ENCODE results near the gene FRY.

FRY gene

GRCh38 chr13:32040689-32041088 lies 9.1 kb downstream of the FRY start:
- H3K9me3 ChIP-seq (ENCODE audit: insufficient read depth, low read length) = no peaks in the 10 kb centered on the region
- H3K27me3 ChIP-seq (ENCODE audit: low read depth, low read length) = no peaks in the 10 kb centered on the region
- peaks cover 5% of the 10 kb centered on the region; the same call in 1 of the 2 replicates for H3K4me1 ChIP-seq (ENCODE audit: low read length)
- no peak overlapping the region for H3K4me3 ChIP-seq (ENCODE audit: low read length)
- no peaks in the 10 kb centered on the region for H3K36me3 ChIP-seq (replicated peaks; ENCODE audit: low read depth, low read length)
- H3K79me2 ChIP-seq (ENCODE audit: low read length) = no peaks in the 10 kb centered on the region
- H3K9ac ChIP-seq (ENCODE audit: low read length) = no peak overlapping the region
- H4K20me1 ChIP-seq (ENCODE audit: insufficient read depth, low read length) = no peaks in the 10 kb centered on the region
- H3K4me2 ChIP-seq (ENCODE audit: low read length) = no peak overlapping the region
- H3K27ac ChIP-seq (ENCODE audit: low read length) = no peak overlapping the region
- H2AFZ ChIP-seq (ENCODE audit: low read depth, low read length) = no peak overlapping the region
- TF ChIP-seq EZH2phosphoT487 (IDR thresholded peaks at IDR 0.05; ENCODE audit: low read depth) (no peak), CTCF (IDR thresholded peaks at IDR 0.05; ENCODE audit: low read depth, low read length) (no peak)

GRCh38 chr13:32041429-32041828 lies 9.9 kb downstream of the FRY start:
- TF ChIP-seq CTCF (IDR thresholded peaks at IDR 0.05; ENCODE audit: low read depth, low read length) = no peak
- TF ChIP-seq EZH2phosphoT487 (IDR thresholded peaks at IDR 0.05; ENCODE audit: low read depth) = no peak
- Histone ChIP-seq H3K27ac (ENCODE audit: low read length) (no peak overlapping the region), H3K4me3 (ENCODE audit: low read length) (no peak overlapping the region)

GRCh38 chr13:32042551-32042950 lies 11.0 kb downstream of the FRY start:
- Histone ChIP-seq H4K20me1 (ENCODE audit: insufficient read depth, low read length) (no peaks in the 10 kb centered on the region), H3K4me3 (ENCODE audit: low read length) (no peak overlapping the region), H3K4me1 (ENCODE audit: low read length) (peaks cover 12% of the 10 kb centered on the region), H3K79me2 (ENCODE audit: low read length) (no peaks in the 10 kb centered on the region), H3K9ac (ENCODE audit: low read length) (no peak overlapping the region), H3K9me3 (ENCODE audit: insufficient read depth, low read length) (no peaks in the 10 kb centered on the region), H3K27ac (ENCODE audit: low read length) (no peak overlapping the region), H3K27me3 (ENCODE audit: low read depth, low read length) (no peaks in the 10 kb centered on the region), H2AFZ (ENCODE audit: low read depth, low read length) (no peak overlapping the region), H3K36me3 (replicated peaks; ENCODE audit: low read depth, low read length) (no peaks in the 10 kb centered on the region), H3K4me2 (ENCODE audit: low read length) (no peak overlapping the region)
- TF ChIP-seq CTCF (IDR thresholded peaks at IDR 0.05; ENCODE audit: low read depth, low read length) (no peak), EZH2phosphoT487 (IDR thresholded peaks at IDR 0.05; ENCODE audit: low read depth) (no peak)

More at GRCh38 chr13:32041429-32041828, 9.9 kb downstream of the FRY start:
- H2AFZ ChIP-seq (ENCODE audit: low read depth, low read length) = 0 out of 2 replicates have a peak overlapping the region, but pooled peaks have one; percentile 60
- H3K79me2 ChIP-seq (ENCODE audit: low read length) = no peaks in the 10 kb centered on the region
- H4K20me1 ChIP-seq (ENCODE audit: insufficient read depth, low read length) = no peaks in the 10 kb centered on the region
- no peaks in the 10 kb centered on the region for H3K27me3 ChIP-seq (ENCODE audit: low read depth, low read length)
- H3K4me2 ChIP-seq (ENCODE audit: low read length) = peak overlapping the region; percentile 14; the same call in 1 of the 2 replicates
- H3K9ac ChIP-seq (ENCODE audit: low read length) = no peak overlapping the region
- H3K9me3 ChIP-seq (ENCODE audit: insufficient read depth, low read length) = no peaks in the 10 kb centered on the region
- no peaks in the 10 kb centered on the region for H3K36me3 ChIP-seq (replicated peaks; ENCODE audit: low read depth, low read length)
- peaks cover 9% of the 10 kb centered on the region for H3K4me1 ChIP-seq (ENCODE audit: low read length)

- no peaks in the 10 kb centered on the region for H3K27me3 ChIP-seq (ENCODE audit: low read depth, low read length)
- H3K79me2 ChIP-seq (ENCODE audit: low read length) = no peaks in the 10 kb centered on the region
- H3K4me2 ChIP-seq (ENCODE audit: low read length) = no peak overlapping the region
- no peaks in the 10 kb centered on the region for H4K20me1 ChIP-seq (ENCODE audit: insufficient read depth, low read length)
- TF ChIP-seq CTCF (IDR thresholded peaks at IDR 0.05; ENCODE audit: low read depth, low read length) = no peak
- TF ChIP-seq EZH2phosphoT487 (IDR thresholded peaks at IDR 0.05; ENCODE audit: low read depth) = no peak
- H3K36me3 ChIP-seq (replicated peaks; ENCODE audit: low read depth, low read length) = no peaks in the 10 kb centered on the region
- H3K9ac ChIP-seq (ENCODE audit: low read length) = no peak overlapping the region
- H3K4me1 ChIP-seq (ENCODE audit: low read length) = peaks cover 18% of the 10 kb centered on the region
- no peak overlapping the region for H2AFZ ChIP-seq (ENCODE audit: low read depth, low read length)
- H3K27ac ChIP-seq (ENCODE audit: low read length) = no peak overlapping the region
- H3K9me3 ChIP-seq (ENCODE audit: insufficient read depth, low read length) = no peaks in the 10 kb centered on the region
- no peak overlapping the region for H3K4me3 ChIP-seq (ENCODE audit: low read length)
These were observed 12.9 kb downstream of the FRY start for GRCh38 chr13:32044446-32044845.
